Hematopoietic multipotent progenitor cell treated with erythropoietin and hydrocortisone succinate and interleukin-3 and kit ligand, for 6 days (in vitro differentiated cells): Measurements from ENCODE around the gene EXOSC10.

ENCODE experiments used
- DNase-seq: peaks from one replicate; pipeline ENCODE4 v3.0.0-alpha.2; 2015

EXOSC10 gene

GRCh38 chr1:11099310-11100148 is at the start of gene EXOSC10:
EXOSC10 (minus strand) TSS chr1:11099869; CDS start chr1:11099831, 38 bp downstream.
- DNase-seq, result peak; percentile 96

- no peak for DNase-seq
Measured at GRCh38 chr1:11147197-11147770, 47.6 kb upstream of the EXOSC10 start.

GRCh38 chr1:11145741-11146140 is 46.1 kb upstream of the EXOSC10 start:
- DNase-seq, result no peak

GRCh38 chr1:11144570-11145256 is 45.0 kb upstream of the EXOSC10 start:
- DNase-seq, result no peak

- DNase-seq, result no peak
Measured at GRCh38 chr1:11143907-11144306, 44.2 kb upstream of the EXOSC10 start.

- DNase-seq, result no peak
Measured at GRCh38 chr1:11143401-11143800, 43.7 kb upstream of the EXOSC10 start.

- no peak for DNase-seq
Measured at GRCh38 chr1:11142618-11143391, 43.1 kb upstream of the EXOSC10 start.

- DNase-seq, result no peak
Measured at GRCh38 chr1:11138952-11139351, 39.3 kb upstream of the EXOSC10 start.

GRCh38 chr1:11138029-11138428 is 38.4 kb upstream of the EXOSC10 start:
- DNase-seq, result no peak

- DNase-seq, result no peak
Measured at GRCh38 chr1:11134898-11135266, 35.2 kb upstream of the EXOSC10 start.

- peak; percentile 29 for DNase-seq
Measured at GRCh38 chr1:11134251-11134897, 34.7 kb upstream of the EXOSC10 start.

GRCh38 chr1:11132563-11133293 is 33.1 kb upstream of the EXOSC10 start:
- no peak for DNase-seq

- DNase-seq, result no peak
Measured at GRCh38 chr1:11131816-11132215, 32.1 kb upstream of the EXOSC10 start.

- no peak for DNase-seq
Measured at GRCh38 chr1:11130406-11130805, 30.7 kb upstream of the EXOSC10 start.

- no peak for DNase-seq
Measured at GRCh38 chr1:11129649-11130390, 30.2 kb upstream of the EXOSC10 start.

- DNase-seq, result no peak
Measured at GRCh38 chr1:11126569-11126968, 26.9 kb upstream of the EXOSC10 start.

GRCh38 chr1:11125931-11126330 is 26.3 kb upstream of the EXOSC10 start:
- DNase-seq, result no peak

- no peak for DNase-seq
Measured at GRCh38 chr1:11124965-11125364, 25.3 kb upstream of the EXOSC10 start.

GRCh38 chr1:11116318-11116717 is 16.6 kb upstream of the EXOSC10 start:
- no peak for DNase-seq

GRCh38 chr1:11114966-11115365 is 15.3 kb upstream of the EXOSC10 start:
- DNase-seq, result no peak
